Liver (tissue), 9 donors: Measurements from ENCODE around the gene NANOG. TPM values are rescaled to one million over a fixed set of nuclear protein-coding genes. Genes with fewer than 3 reads are reported as not detected.
"Not testable (repeated sequence)": the region's sequence is repeated elsewhere in the genome, so short reads cannot be mapped to it uniquely, and the experiment has no call there.

Source experiments
- DNase-seq: peaks from one replicate; pipeline ENCODE4 v3.0.0-alpha.2; 2017; ENCODE audit warnings: low spot score
- H3K27ac ChIP-seq, 2 donors: one replicate each; pipeline ENCODE4 v1.7.0; 2013; ENCODE audit warnings: inconsistent platforms in 2 of 2, low read length in 2 of 2, control low read depth in 1 of 2, low read depth in 1 of 2, mild to moderate bottlenecking in 1 of 2
- H3K27me3 ChIP-seq, 4 donors: one replicate each; pipeline versions ENCODE4 v1.6.1 to v1.7.0; 2013; ENCODE audit warnings: low read length in 3 of 4, inconsistent platforms in 1 of 4, mild to moderate bottlenecking in 1 of 4, moderate library complexity in 1 of 4; ENCODE audit not compliant: control insufficient read depth in 4 of 4, insufficient read depth in 4 of 4
- H3K36me3 ChIP-seq, 4 donors: one replicate each; pipeline versions ENCODE4 v1.6.1 to v1.7.0; 2013; ENCODE audit warnings: low read length in 3 of 4, mild to moderate bottlenecking in 3 of 4, low read depth in 1 of 4, moderate library complexity in 1 of 4; ENCODE audit not compliant: control insufficient read depth in 4 of 4, insufficient read depth in 3 of 4
- H3K4me1 ChIP-seq, 4 donors: one replicate each; pipeline versions ENCODE4 v1.6.1 to v1.7.0; 2013; ENCODE audit warnings: low read length in 3 of 4, mild to moderate bottlenecking in 3 of 4, moderate library complexity in 1 of 4; ENCODE audit not compliant: control insufficient read depth in 4 of 4, insufficient read depth in 4 of 4
- H3K4me3 ChIP-seq, 3 donors: one replicate each; pipeline versions ENCODE4 v1.6.1 to v1.7.0; 2013; ENCODE audit warnings: low read length in 3 of 3, control low read depth in 1 of 3, low read depth in 1 of 3, mild to moderate bottlenecking in 1 of 3
- H3K9ac ChIP-seq, 2 donors: one replicate each; pipeline ENCODE4 v1.7.0; 2013; ENCODE audit warnings: low read length in 2 of 2, mild to moderate bottlenecking in 2 of 2, moderate library complexity in 2 of 2, control low read depth in 1 of 2, low read depth in 1 of 2
- H3K9me3 ChIP-seq, 4 donors: one replicate each; pipeline versions ENCODE4 v1.6.1 to v1.7.0; 2013; ENCODE audit warnings: low read length in 3 of 4; ENCODE audit not compliant: control insufficient read depth in 4 of 4
- EGR1 ChIP-seq, 2 donors: IDR thresholded peaks; 2 replicates each; pipeline ENCODE4 v1.6.1; 2016 to 2018; ENCODE audit warnings: antibody characterized with exemption in 2 of 2, low read depth in 2 of 2
- FOXA1 ChIP-seq: IDR thresholded peaks from 2 replicates; pipeline ENCODE4 v1.6.1; 2016; ENCODE audit warnings: antibody characterized with exemption
- HNF4A ChIP-seq, 2 donors: conservative IDR thresholded peaks; 2 replicates each; pipeline ENCODE4 v1.6.1; 2016; ENCODE audit warnings: antibody characterized with exemption in 2 of 2, mild to moderate bottlenecking in 2 of 2
- HNF4G ChIP-seq: IDR thresholded peaks from 2 replicates; pipeline ENCODE4 v1.6.1; 2016; ENCODE audit warnings: antibody characterized with exemption
- JUND ChIP-seq, 2 donors: IDR thresholded peaks; 2 replicates each; pipeline ENCODE4 v1.6.1; 2016; ENCODE audit warnings: antibody characterized with exemption in 2 of 2
- RAD21 ChIP-seq, 2 donors: IDR thresholded peaks; 2 replicates each; pipeline ENCODE4 v1.6.1; 2016; ENCODE audit warnings: antibody characterized with exemption in 2 of 2, mild to moderate bottlenecking in 2 of 2
- RXRA ChIP-seq, 2 donors: IDR thresholded peaks; 2 replicates each; pipeline ENCODE4 v1.6.1; 2017 to 2018; ENCODE audit warnings: antibody characterized with exemption in 2 of 2, mild to moderate bottlenecking in 1 of 2
- SP1 ChIP-seq: IDR thresholded peaks from 2 replicates; pipeline ENCODE4 v1.6.1; 2018; ENCODE audit warnings: antibody characterized with exemption, mild to moderate bottlenecking
- TAF1 ChIP-seq: conservative IDR thresholded peaks from 2 replicates; pipeline ENCODE4 v1.6.1; 2016; ENCODE audit warnings: antibody characterized with exemption, mild to moderate bottlenecking
- WGBS: extraction: QIAGEN DNeasy Blood & Tissue Kit; methylation state at CpG from one replicate; pipeline ENCODE4 v1.1.7; 2013; 5-methylcytosine and 5-hydroxymethylcytosine counted together
- polyA plus RNA-seq, 2 donors: library from polyadenylated mRNA; stranded (reverse) in 1 of 2; unstranded in 1 of 2; fragments of 200-250 nt in 1 of 2; fragments of >200 nt in 1 of 2; fragmentation: Nextera tagmentation in 1 of 2; extraction: Ambion mirVana in 1 of 2; gene quantifications; one replicate each; pipeline versions ENCODE4 v1.2.1 to v1.2.3, GENCODE V29; 2013 to 2015
- total RNA-seq, 2 donors: library from RNA; depleted of rRNA; stranded (reverse); fragments of >200 nt; gene quantifications; one replicate each; pipeline ENCODE4 v1.2.3, GENCODE V29; 2014
- TF ChIP-seq, protein P1 (sequence below): fragments of 150-350 bp; IDR thresholded peaks from 2 replicates; pipeline ENCODE4 v1.5.1; 2017; ENCODE audit warnings: improper control_type of control experiment, low read depth, low read length; ENCODE audit not compliant: missing input control
- TF ChIP-seq, protein P2 (sequence below): IDR thresholded peaks from 2 replicates; pipeline ENCODE4 v1.6.1; 2016; ENCODE audit warnings: antibody characterized with exemption
- TF ChIP-seq, protein P3 (sequence below): IDR thresholded peaks from 2 replicates; pipeline ENCODE4 v1.6.1; 2016; ENCODE audit warnings: antibody characterized with exemption, mild to moderate bottlenecking
- donor health status: healthy.
- donor health status: healthy.
- donor health status: healthy.
- donor health status: healthy.
- donor health status: healthy.

The NANOG gene
- total and polyA plus RNA-seq, 4 donors, result 0.11 to 0.17 TPM; not detected in 2

DNA sequence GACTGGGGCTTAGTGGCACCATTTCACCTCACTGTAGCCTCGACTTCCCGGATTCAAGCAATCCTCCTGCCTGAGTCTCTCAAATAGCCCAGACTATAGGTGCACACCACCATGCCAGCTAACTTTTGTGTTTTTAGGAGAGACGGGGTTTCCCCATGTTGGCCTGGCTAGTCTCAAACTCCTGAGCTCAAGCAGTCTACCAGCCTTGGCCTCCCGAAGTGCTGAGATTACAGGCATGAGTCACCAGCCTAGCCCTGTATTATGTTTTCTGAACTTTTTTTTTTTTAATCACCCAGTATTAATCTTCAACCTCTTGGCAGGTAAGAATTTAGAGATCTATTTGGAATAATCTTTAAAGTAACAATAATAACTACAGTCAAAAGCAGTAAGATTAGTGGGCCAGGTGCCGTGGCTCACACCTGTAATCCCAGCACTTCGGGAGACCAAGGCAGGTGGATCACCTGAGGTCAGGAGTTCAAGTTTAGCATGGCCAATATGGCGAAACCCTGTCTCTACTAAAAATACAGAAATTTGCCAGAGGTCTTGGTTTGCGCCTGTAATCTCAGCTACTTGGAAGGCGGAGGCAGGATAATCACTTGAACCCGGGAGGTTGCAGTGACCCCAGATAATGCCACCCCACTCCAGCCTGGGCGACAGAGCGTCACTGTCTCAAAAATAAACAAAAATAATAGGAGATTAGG lies 8.6 kb downstream of the NANOG start:
- Histone ChIP-seq H3K27ac (no peak overlapping the region), H3K4me3 (no peak overlapping the region), H3K9me3 (no peaks in the 10 kb centered on the region), H3K27me3 (peaks cover 0 to 3% (median 0%) of the 10 kb centered on the region in 4 donors), H3K36me3 (no peaks in the 10 kb centered on the region), H3K4me1 (no peaks in the 10 kb centered on the region), H3K9ac (no peak overlapping the region)
- TF ChIP-seq JUND (IDR thresholded peaks at IDR 0.05), result no peak
- no peak for TF ChIP-seq EGR1 (IDR thresholded peaks at IDR 0.05; ENCODE audit: low read depth in 2 of 2)
- TF ChIP-seq, protein P1, sequence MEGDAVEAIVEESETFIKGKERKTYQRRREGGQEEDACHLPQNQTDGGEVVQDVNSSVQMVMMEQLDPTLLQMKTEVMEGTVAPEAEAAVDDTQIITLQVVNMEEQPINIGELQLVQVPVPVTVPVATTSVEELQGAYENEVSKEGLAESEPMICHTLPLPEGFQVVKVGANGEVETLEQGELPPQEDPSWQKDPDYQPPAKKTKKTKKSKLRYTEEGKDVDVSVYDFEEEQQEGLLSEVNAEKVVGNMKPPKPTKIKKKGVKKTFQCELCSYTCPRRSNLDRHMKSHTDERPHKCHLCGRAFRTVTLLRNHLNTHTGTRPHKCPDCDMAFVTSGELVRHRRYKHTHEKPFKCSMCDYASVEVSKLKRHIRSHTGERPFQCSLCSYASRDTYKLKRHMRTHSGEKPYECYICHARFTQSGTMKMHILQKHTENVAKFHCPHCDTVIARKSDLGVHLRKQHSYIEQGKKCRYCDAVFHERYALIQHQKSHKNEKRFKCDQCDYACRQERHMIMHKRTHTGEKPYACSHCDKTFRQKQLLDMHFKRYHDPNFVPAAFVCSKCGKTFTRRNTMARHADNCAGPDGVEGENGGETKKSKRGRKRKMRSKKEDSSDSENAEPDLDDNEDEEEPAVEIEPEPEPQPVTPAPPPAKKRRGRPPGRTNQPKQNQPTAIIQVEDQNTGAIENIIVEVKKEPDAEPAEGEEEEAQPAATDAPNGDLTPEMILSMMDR, result no peak
- TF ChIP-seq, protein P2, sequence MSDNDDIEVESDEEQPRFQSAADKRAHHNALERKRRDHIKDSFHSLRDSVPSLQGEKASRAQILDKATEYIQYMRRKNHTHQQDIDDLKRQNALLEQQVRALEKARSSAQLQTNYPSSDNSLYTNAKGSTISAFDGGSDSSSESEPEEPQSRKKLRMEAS, result no peak
- TF ChIP-seq RXRA (IDR thresholded peaks at IDR 0.05), result no peak
- TF ChIP-seq HNF4A (conservative IDR thresholded peaks at IDR 0.05), result no peak
- no peak for TF ChIP-seq SP1
- TF ChIP-seq TAF1, result no peak
- 68% methylated on average over 12 of the region's 12 CpGs for WGBS
- DNase-seq, result no peak

DNA sequence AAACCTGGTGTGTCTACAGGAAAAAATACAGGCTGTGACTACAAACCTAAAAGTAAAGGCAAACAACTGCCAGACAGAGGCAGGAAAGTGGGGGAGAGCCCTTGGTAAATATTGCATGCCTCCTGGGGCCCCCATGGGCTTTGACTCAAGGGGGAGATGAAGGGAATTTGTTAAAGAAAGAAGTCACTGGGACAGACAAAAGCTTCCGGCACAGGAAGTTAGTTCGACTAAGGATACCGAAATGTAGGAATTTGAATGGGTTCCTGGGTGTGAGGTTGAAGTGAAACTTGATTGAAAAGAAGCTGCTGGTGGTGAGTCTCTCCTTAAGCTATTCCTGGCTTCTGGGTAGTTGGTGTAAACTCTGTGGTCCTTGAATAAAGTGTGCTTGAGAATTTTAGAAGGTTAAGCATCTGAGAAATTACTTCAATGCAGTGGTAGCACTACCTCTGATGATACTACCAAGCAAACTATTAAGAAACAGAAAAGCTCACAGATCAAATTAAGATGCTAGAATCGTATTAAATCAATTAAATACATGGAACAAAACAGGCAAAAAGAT lies 9.6 kb downstream of the NANOG start:
- H3K4me3 ChIP-seq, H3K36me3 ChIP-seq, H3K27ac ChIP-seq, H3K27me3 ChIP-seq, H3K4me1 ChIP-seq, H3K9ac ChIP-seq, H3K9me3 ChIP-seq, DNase-seq: not testable (repeated sequence)
- WGBS, result 82% methylated on average over 1 of the region's 4 CpGs

DNA sequence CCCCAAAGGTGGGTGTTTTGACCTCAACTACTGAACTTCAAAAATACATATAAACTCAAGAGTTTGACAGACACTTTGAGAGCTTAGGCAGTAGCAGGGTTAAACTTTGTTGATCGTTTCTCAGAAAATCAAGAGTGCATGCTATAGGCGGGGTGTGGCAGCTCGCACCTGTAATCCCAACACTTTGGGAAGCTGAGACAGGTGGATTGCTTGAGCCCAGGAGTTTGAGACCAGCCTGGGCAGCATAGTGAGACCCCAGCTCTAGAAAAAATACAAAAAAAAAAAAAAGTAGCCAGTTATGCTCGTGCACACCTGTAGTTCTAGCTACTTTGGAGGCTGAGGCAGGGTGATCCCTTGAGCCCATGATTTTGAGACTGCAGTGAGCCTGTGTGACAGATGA lies 12.3 kb downstream of the NANOG start:
- WGBS, result 54% methylated on average over 4 of the region's 4 CpGs
- Histone ChIP-seq H3K4me3 (no peak overlapping the region), H3K9ac (no peak overlapping the region), H3K9me3 (no peaks in the 10 kb centered on the region), H3K27me3 (no peaks in the 10 kb centered on the region), H3K27ac (no peak overlapping the region), H3K4me1 (no peaks in the 10 kb centered on the region), H3K36me3 (no peaks in the 10 kb centered on the region)
- no peak for TF ChIP-seq JUND (IDR thresholded peaks at IDR 0.05)
- TF ChIP-seq TAF1, result no peak
- TF ChIP-seq, protein P2, result no peak
- TF ChIP-seq RAD21 (IDR thresholded peaks at IDR 0.05), result no peak
- no peak for TF ChIP-seq FOXA1
- TF ChIP-seq HNF4A (conservative IDR thresholded peaks at IDR 0.05), result no peak
- TF ChIP-seq RXRA (IDR thresholded peaks at IDR 0.05), result no peak
- TF ChIP-seq, protein P3, sequence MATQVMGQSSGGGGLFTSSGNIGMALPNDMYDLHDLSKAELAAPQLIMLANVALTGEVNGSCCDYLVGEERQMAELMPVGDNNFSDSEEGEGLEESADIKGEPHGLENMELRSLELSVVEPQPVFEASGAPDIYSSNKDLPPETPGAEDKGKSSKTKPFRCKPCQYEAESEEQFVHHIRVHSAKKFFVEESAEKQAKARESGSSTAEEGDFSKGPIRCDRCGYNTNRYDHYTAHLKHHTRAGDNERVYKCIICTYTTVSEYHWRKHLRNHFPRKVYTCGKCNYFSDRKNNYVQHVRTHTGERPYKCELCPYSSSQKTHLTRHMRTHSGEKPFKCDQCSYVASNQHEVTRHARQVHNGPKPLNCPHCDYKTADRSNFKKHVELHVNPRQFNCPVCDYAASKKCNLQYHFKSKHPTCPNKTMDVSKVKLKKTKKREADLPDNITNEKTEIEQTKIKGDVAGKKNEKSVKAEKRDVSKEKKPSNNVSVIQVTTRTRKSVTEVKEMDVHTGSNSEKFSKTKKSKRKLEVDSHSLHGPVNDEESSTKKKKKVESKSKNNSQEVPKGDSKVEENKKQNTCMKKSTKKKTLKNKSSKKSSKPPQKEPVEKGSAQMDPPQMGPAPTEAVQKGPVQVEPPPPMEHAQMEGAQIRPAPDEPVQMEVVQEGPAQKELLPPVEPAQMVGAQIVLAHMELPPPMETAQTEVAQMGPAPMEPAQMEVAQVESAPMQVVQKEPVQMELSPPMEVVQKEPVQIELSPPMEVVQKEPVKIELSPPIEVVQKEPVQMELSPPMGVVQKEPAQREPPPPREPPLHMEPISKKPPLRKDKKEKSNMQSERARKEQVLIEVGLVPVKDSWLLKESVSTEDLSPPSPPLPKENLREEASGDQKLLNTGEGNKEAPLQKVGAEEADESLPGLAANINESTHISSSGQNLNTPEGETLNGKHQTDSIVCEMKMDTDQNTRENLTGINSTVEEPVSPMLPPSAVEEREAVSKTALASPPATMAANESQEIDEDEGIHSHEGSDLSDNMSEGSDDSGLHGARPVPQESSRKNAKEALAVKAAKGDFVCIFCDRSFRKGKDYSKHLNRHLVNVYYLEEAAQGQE, result no peak
- TF ChIP-seq HNF4G, result no peak
- TF ChIP-seq, protein P1, result no peak
- DNase-seq, result no peak

DNA sequence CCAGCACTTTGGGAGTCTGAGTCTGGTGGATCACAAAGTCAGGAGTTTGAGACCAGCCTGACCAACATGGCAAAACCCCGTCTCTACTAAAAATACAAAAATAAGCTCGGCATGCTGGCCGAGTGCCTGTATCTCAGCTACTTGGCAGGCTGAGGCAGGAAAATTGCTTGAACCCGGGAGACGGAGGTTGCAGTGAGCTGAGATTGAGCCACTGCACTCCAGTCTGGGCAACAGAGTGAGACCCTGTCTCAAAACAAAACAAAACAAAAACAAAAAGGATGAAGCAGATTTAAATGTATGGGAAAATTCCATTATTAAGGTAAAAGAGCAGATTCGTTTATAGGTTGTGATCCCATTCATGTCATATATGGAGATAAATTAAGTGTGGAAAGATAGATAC lies 17.1 kb downstream of the NANOG start:
- not testable (repeated sequence) for H3K9ac ChIP-seq, DNase-seq, H3K36me3 ChIP-seq, H3K4me1 ChIP-seq, H3K27me3 ChIP-seq, H3K27ac ChIP-seq, H3K4me3 ChIP-seq, H3K9me3 ChIP-seq
- WGBS, result 75% methylated on average over 6 of the region's 6 CpGs
